H9 (cell line): ENCODE data around the gene SPRED1. TPM values are rescaled to one million over a fixed set of nuclear protein-coding genes. Genes with fewer than 3 reads are reported as not detected.

Experiments used
- DNase-seq: peaks from one replicate; pipeline ENCODE4 v3.0.0-alpha.2; 2017
- H2AFZ ChIP-seq: one replicate; pipeline ENCODE4 v1.6.1; 2013; ENCODE audit warnings: mild to moderate bottlenecking, low read length, control low read depth, moderate library complexity
- H2AK5ac ChIP-seq: 2 replicates; pipeline ENCODE4 v1.6.1; 2013; ENCODE audit warnings: low read length, control low read depth, mixed read lengths; ENCODE audit not compliant: insufficient read length
- H2BK120ac ChIP-seq: one replicate; pipeline ENCODE4 v1.6.1; 2013; ENCODE audit warnings: low read depth, mild to moderate bottlenecking, low read length, control low read depth, inconsistent platforms; ENCODE audit not compliant: poor library complexity, severe bottlenecking
- H2BK12ac ChIP-seq: 2 replicates; pipeline ENCODE4 v1.6.1; 2013; ENCODE audit warnings: low read length, control low read depth, mixed read lengths, low read depth; ENCODE audit not compliant: insufficient read length
- H2BK15ac ChIP-seq: 2 replicates; pipeline ENCODE4 v1.6.1; 2013; ENCODE audit warnings: low read depth, low read length, control low read depth
- H2BK20ac ChIP-seq: one replicate; pipeline ENCODE4 v1.6.1; 2013; ENCODE audit warnings: low read depth, mild to moderate bottlenecking, low read length, control low read depth, inconsistent platforms; ENCODE audit not compliant: poor library complexity, severe bottlenecking
- H2BK5ac ChIP-seq: 2 replicates; pipeline ENCODE4 v1.6.1; 2013; ENCODE audit warnings: low read length, control low read depth, mixed read lengths; ENCODE audit not compliant: insufficient read length
- H3K14ac ChIP-seq: 2 replicates; pipeline ENCODE4 v1.6.1; 2013; ENCODE audit warnings: low read length, control low read depth; ENCODE audit not compliant: insufficient read depth
- H3K18ac ChIP-seq: 2 replicates; pipeline ENCODE4 v1.6.1; 2013; ENCODE audit warnings: low read depth, mild to moderate bottlenecking, mixed read lengths, low read length, control low read depth; ENCODE audit not compliant: insufficient read length
- H3K23ac ChIP-seq: 2 replicates; pipeline ENCODE4 v1.6.1; 2013; ENCODE audit warnings: low read length, control low read depth, mixed read lengths, low read depth; ENCODE audit not compliant: insufficient read length
- H3K23me2 ChIP-seq: 2 replicates; pipeline ENCODE4 v1.6.1; 2013; ENCODE audit warnings: low read depth, mild to moderate bottlenecking, mixed read lengths, low read length, control low read depth; ENCODE audit not compliant: insufficient read length, poor library complexity, severe bottlenecking
- H3K27ac ChIP-seq: 2 replicates; pipeline ENCODE4 v1.5.1; 2013; ENCODE audit warnings: low read length, control low read depth, mixed read lengths, low read depth; ENCODE audit not compliant: insufficient read length
- H3K27me3 ChIP-seq: 2 replicates; pipeline ENCODE4 v1.6.1; 2013; ENCODE audit warnings: low read length, control low read depth, inconsistent platforms; ENCODE audit not compliant: insufficient read depth
- H3K4ac ChIP-seq: 2 replicates; pipeline ENCODE4 v1.6.1; 2013; ENCODE audit warnings: low read depth, mild to moderate bottlenecking, control low read depth, inconsistent platforms, low read length, moderate library complexity
- H3K4me1 ChIP-seq: 2 replicates; pipeline ENCODE4 v1.6.1; 2013; ENCODE audit warnings: low read length, control low read depth, inconsistent platforms; ENCODE audit not compliant: insufficient read depth
- H3K4me2 ChIP-seq: 2 replicates; pipeline ENCODE4 v1.6.1; 2013; ENCODE audit warnings: low read length, control low read depth, mixed read lengths; ENCODE audit not compliant: insufficient read length, insufficient read depth
- H3K56ac ChIP-seq: 2 replicates; pipeline ENCODE4 v1.6.1; 2013; ENCODE audit warnings: low read depth, mild to moderate bottlenecking, mixed read lengths, low read length, control low read depth; ENCODE audit not compliant: insufficient read length
- H3K79me1 ChIP-seq: 2 replicates; pipeline ENCODE4 v1.6.1; 2013; ENCODE audit warnings: low read depth, mild to moderate bottlenecking, moderate library complexity, low read length, control low read depth, inconsistent platforms; ENCODE audit not compliant: insufficient read depth, poor library complexity, severe bottlenecking
- H3K79me2 ChIP-seq: 2 replicates; pipeline ENCODE4 v1.6.1; 2013; ENCODE audit warnings: low read length, control low read depth, inconsistent platforms; ENCODE audit not compliant: insufficient read depth
- H3K9ac ChIP-seq: 2 replicates; pipeline ENCODE4 v1.6.1; 2013; ENCODE audit warnings: low read length, control low read depth, mixed read lengths; ENCODE audit not compliant: insufficient read length; ENCODE audit errors: extremely low read depth
- H3K9me3 ChIP-seq: one replicate; pipeline ENCODE4 v1.6.1; 2013; ENCODE audit warnings: low read depth, low read length, inconsistent platforms; ENCODE audit not compliant: control insufficient read depth
- H3T11ph ChIP-seq: one replicate; pipeline ENCODE4 v1.6.1; 2013; ENCODE audit warnings: mild to moderate bottlenecking, low read length, control low read depth, inconsistent platforms
- H4K20me1 ChIP-seq: one replicate; pipeline ENCODE4 v1.6.1; 2013; ENCODE audit not compliant: control insufficient read depth, insufficient read length, insufficient read depth
- H4K5ac ChIP-seq: 2 replicates; pipeline ENCODE4 v1.6.1; 2013; ENCODE audit warnings: low read depth, mild to moderate bottlenecking, mixed read lengths, low read length, control low read depth; ENCODE audit not compliant: insufficient read length
- H4K8ac ChIP-seq: replicated peaks from 2 replicates; pipeline ENCODE4 v1.6.1; 2013; ENCODE audit warnings: low read length, control low read depth, mixed read lengths, low read depth; ENCODE audit not compliant: insufficient read length
- H4K91ac ChIP-seq: 2 replicates; pipeline ENCODE4 v1.6.1; 2013; ENCODE audit warnings: low read depth, mild to moderate bottlenecking, moderate library complexity, mixed read lengths, low read length, control low read depth; ENCODE audit not compliant: insufficient read length
- H3K27ac Mint-ChIP-seq, 3 experiments: 2 replicates in 2 of 3; 3 replicates in 1 of 3; pipeline ENCODE4 v1.8.0; 2020 to 2021; ENCODE audit warnings: mixed read lengths in 3 of 3, mild to moderate bottlenecking in 1 of 3, moderate library complexity in 1 of 3
- H3K27me3 Mint-ChIP-seq: 2 replicates; pipeline ENCODE4 v1.8.0; 2021; ENCODE audit warnings: low read depth, mild to moderate bottlenecking, moderate library complexity, mixed read lengths
- H3K36me3 Mint-ChIP-seq, 3 experiments: 2 replicates in 2 of 3; 3 replicates in 1 of 3; pipeline ENCODE4 v1.8.0; 2020 to 2021; ENCODE audit warnings: low read depth in 3 of 3, mixed read lengths in 3 of 3; ENCODE audit not compliant: insufficient read depth in 1 of 3
- H3K4me1 Mint-ChIP-seq, 2 experiments: 2 replicates each; pipeline ENCODE4 v1.8.0; 2020; ENCODE audit warnings: mixed read lengths in 2 of 2
- H3K4me3 Mint-ChIP-seq, 2 experiments: 2 replicates in 1 of 2; 3 replicates in 1 of 2; pipeline ENCODE4 v1.8.0; 2020 to 2021; ENCODE audit warnings: mild to moderate bottlenecking in 2 of 2, mixed read lengths in 2 of 2, moderate library complexity in 1 of 2
- H3K9me3 Mint-ChIP-seq, 2 experiments: 2 replicates in 1 of 2; 3 replicates in 1 of 2; pipeline ENCODE4 v1.8.0; 2020; ENCODE audit warnings: mild to moderate bottlenecking in 2 of 2, mixed read lengths in 2 of 2, moderate library complexity in 1 of 2
- WGBS: extraction: QIAGEN DNeasy Blood & Tissue Kit; methylation state at CpG from one replicate; pipeline ENCODE4 v1.1.7; 2013; ENCODE audit warnings: missing lambda C conversion rate, low lambda C conversion rate, mixed read lengths; ENCODE audit not compliant: insufficient read length; ENCODE audit errors: extremely low coverage; 5-methylcytosine and 5-hydroxymethylcytosine counted together
- total RNA-seq: library from RNA; stranded (reverse); gene quantifications from 2 replicates; pipeline ENCODE4 v1.2.1, GENCODE V29; 2021
- TF ChIP-seq, protein P1 (sequence below): fragments of 200-600 bp; sonication (generic); conservative IDR thresholded peaks from 3 replicates; pipeline ENCODE4 v1.8.0; 2021; ENCODE audit warnings: antibody characterized with exemption, mild to moderate bottlenecking

SPRED1 gene
- total RNA-seq, 1 experiment from 2014 or later, result 41.0 TPM

DNA sequence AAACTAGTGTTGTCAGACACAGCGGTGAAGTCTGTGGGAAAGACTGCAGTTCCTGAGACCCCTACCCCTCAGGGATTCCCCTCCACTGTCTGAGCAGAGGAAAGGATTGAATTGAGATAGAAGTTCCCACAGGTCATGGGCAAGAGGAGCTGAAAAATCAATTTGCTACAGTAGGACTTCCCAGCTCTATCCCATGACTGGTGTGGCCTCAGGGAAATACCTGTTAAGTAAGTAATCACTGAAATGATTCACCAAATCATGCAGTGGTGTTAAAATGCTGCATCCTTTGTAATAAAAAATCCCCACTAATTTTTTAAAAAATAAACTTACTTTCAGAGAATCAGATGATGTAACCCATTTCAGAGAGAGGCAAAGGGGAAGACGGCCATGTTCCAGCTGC lies 45.0 kb upstream of the SPRED1 start:
- no peak for DNase-seq
- H4K20me1 ChIP-seq, result no peaks in the 10 kb centered on the region
- H4K91ac ChIP-seq, result no peak overlapping the region
- no peak overlapping the region for H2BK120ac ChIP-seq
- H3K4ac ChIP-seq, result no peak overlapping the region
- H3K23me2 ChIP-seq, result no peaks in the 10 kb centered on the region
- H3K9ac ChIP-seq, result no peak overlapping the region
- no peak overlapping the region for H2AFZ ChIP-seq
- no peaks in the 10 kb centered on the region; a peak in 1 of 5 replicates for H3K9me3 Mint-ChIP-seq
- H3K4me1 ChIP-seq, result no peaks in the 10 kb centered on the region
- peaks cover 5% of the 10 kb centered on the region; the same call in 1 of the 2 replicates for H3K27me3 Mint-ChIP-seq
- H3K36me3 Mint-ChIP-seq, result no peaks in the 10 kb centered on the region
- H2AK5ac ChIP-seq, result no peak overlapping the region
- H3K27me3 ChIP-seq, result no peaks in the 10 kb centered on the region
- H3K79me1 ChIP-seq, result no peaks in the 10 kb centered on the region
- H2BK15ac ChIP-seq, result no peak overlapping the region
- no peak overlapping the region for H4K5ac ChIP-seq
- H3K9me3 ChIP-seq, result no peaks in the 10 kb centered on the region
- no peak overlapping the region for H3K4me3 Mint-ChIP-seq
- no peak overlapping the region for H2BK20ac ChIP-seq
- peaks cover 7 to 15% of the 10 kb centered on the region in 2 experiments for H3K4me1 Mint-ChIP-seq
- no peak overlapping the region for H3K14ac ChIP-seq
- no peak overlapping the region for H3K18ac ChIP-seq
- H3K23ac ChIP-seq, result no peak overlapping the region
- H3T11ph ChIP-seq, result no peak overlapping the region
- TF ChIP-seq, protein P1, sequence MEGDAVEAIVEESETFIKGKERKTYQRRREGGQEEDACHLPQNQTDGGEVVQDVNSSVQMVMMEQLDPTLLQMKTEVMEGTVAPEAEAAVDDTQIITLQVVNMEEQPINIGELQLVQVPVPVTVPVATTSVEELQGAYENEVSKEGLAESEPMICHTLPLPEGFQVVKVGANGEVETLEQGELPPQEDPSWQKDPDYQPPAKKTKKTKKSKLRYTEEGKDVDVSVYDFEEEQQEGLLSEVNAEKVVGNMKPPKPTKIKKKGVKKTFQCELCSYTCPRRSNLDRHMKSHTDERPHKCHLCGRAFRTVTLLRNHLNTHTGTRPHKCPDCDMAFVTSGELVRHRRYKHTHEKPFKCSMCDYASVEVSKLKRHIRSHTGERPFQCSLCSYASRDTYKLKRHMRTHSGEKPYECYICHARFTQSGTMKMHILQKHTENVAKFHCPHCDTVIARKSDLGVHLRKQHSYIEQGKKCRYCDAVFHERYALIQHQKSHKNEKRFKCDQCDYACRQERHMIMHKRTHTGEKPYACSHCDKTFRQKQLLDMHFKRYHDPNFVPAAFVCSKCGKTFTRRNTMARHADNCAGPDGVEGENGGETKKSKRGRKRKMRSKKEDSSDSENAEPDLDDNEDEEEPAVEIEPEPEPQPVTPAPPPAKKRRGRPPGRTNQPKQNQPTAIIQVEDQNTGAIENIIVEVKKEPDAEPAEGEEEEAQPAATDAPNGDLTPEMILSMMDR, result no peak
- H4K8ac ChIP-seq, result no peak overlapping the region
- no peak overlapping the region for H2BK12ac ChIP-seq
- no peak overlapping the region for H3K4me2 ChIP-seq
- no peak overlapping the region for H2BK5ac ChIP-seq
- no peaks in the 10 kb centered on the region for H3K79me2 ChIP-seq
- no peak overlapping the region for H3K27ac Mint-ChIP-seq
- WGBS, result no CpG with 5 or more reads among the region's 2 CpGs
- no peak overlapping the region for H3K27ac ChIP-seq
- H3K56ac ChIP-seq, result no peak overlapping the region
